ENCODE data around the gene DDX28.
"Not testable (repeated sequence)": the region's sequence is repeated elsewhere in the genome, so short reads cannot be mapped to it uniquely, and the experiment has no call there.

Gene DDX28

GRCh38 chr16:68005786-68006286, 17.2 kb downstream of the DDX28 start:
- in situ Hi-C loops (cut with HindIII; ENCODE audit: low sequenced_read_pairs), result no loop called here
- peak; percentile 19 for DNase-seq (ENCODE audit: low read depth, low spot score)
- H3K4me3 ChIP-seq (ENCODE audit: low read depth, low read length), result no peak overlapping the region
- TF ChIP-seq, protein P1, sequence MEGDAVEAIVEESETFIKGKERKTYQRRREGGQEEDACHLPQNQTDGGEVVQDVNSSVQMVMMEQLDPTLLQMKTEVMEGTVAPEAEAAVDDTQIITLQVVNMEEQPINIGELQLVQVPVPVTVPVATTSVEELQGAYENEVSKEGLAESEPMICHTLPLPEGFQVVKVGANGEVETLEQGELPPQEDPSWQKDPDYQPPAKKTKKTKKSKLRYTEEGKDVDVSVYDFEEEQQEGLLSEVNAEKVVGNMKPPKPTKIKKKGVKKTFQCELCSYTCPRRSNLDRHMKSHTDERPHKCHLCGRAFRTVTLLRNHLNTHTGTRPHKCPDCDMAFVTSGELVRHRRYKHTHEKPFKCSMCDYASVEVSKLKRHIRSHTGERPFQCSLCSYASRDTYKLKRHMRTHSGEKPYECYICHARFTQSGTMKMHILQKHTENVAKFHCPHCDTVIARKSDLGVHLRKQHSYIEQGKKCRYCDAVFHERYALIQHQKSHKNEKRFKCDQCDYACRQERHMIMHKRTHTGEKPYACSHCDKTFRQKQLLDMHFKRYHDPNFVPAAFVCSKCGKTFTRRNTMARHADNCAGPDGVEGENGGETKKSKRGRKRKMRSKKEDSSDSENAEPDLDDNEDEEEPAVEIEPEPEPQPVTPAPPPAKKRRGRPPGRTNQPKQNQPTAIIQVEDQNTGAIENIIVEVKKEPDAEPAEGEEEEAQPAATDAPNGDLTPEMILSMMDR (IDR thresholded peaks at IDR 0.05; ENCODE audit: low read depth, low read length), result no peak

DNA sequence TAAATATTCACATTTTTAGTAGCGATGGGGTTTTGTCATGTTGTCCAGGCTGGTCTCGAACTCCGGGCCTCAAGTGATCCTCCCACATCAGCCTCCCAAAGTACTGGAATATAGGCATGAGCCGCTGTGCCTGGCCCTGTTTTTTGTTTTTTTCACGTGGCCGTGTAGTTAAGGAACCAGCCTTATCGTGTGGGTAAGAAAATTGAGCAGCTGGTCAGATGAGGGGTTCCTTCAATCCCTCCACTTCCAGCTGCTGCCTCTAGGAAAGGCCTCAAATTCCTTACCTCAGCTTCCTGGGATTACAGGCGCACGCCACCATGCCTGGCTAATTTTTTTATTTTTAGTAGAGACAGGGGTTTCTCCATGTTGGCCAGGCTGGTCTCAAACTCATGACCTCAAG, 17.8 kb downstream of the DDX28 start:
- DNase-seq (ENCODE audit: low read depth, low spot score), result no peak
- no peak overlapping the region for H3K4me3 ChIP-seq (ENCODE audit: low read depth, low read length)
- TF ChIP-seq, protein P1 (IDR thresholded peaks at IDR 0.05; ENCODE audit: low read depth, low read length), result no peak
- in situ Hi-C loops (cut with HindIII; ENCODE audit: low sequenced_read_pairs), result no loop called here

GRCh38 chr16:68003031-68003430, 20.0 kb downstream of the DDX28 start:
- no peak for DNase-seq (ENCODE audit: low read depth, low spot score)
- in situ Hi-C loops (cut with HindIII; ENCODE audit: low sequenced_read_pairs), result no loop called here
- no peak overlapping the region for H3K4me3 ChIP-seq (ENCODE audit: low read depth, low read length)
- TF ChIP-seq, protein P1 (IDR thresholded peaks at IDR 0.05; ENCODE audit: low read depth, low read length), result no peak

DNA sequence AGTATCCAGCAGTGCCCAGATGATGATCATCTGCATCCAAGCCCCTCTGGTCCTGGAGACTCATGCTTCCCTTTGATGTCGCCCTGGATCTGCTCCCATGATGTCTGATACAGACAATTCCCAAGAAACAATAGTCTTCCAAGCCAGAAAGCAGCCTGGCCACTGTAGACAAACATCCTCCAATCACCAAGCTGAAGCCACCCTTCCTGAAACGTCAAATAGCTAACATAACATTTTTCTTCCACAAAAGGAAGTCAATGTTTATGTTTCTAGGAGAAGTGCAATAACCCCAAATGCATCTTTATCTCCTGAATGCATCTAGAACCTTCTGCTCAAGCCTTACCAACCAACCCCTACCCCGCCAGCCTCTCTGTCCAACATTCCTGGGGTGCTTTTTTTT, 22.6 kb downstream of the DDX28 start:
- DNase-seq (ENCODE audit: low read depth, low spot score), result no peak
- TF ChIP-seq, protein P1 (IDR thresholded peaks at IDR 0.05; ENCODE audit: low read depth, low read length), result no peak
- no peak overlapping the region for H3K4me3 ChIP-seq (ENCODE audit: low read depth, low read length)
- in situ Hi-C loops (cut with HindIII; ENCODE audit: low sequenced_read_pairs), result no loop called here

DNA sequence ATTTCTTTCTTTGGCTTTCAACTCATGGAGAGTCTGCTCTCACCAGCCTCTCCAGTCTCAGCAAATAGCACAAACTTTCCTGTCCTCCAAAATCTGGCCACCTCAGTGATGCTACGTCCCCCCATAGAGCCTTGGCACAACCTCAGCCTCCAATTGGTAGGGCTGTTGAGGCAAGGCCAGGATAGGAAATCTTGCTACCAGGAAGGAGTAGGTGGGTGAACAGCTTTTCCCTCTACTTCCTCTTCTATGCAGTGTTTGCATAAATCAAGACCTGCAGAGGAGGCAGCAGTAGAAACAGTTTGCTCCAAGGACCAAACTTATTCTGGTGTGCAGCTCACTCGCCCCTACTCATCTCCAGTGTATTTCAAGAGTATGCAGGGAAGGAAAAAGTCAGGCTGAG, 23.0 kb downstream of the DDX28 start:
- in situ Hi-C loops (cut with HindIII; ENCODE audit: low sequenced_read_pairs), result no loop called here
- H3K4me3 ChIP-seq (ENCODE audit: low read depth, low read length), result no peak overlapping the region
- TF ChIP-seq, protein P1 (IDR thresholded peaks at IDR 0.05; ENCODE audit: low read depth, low read length), result no peak
- DNase-seq (ENCODE audit: low read depth, low spot score), result no peak

DNA sequence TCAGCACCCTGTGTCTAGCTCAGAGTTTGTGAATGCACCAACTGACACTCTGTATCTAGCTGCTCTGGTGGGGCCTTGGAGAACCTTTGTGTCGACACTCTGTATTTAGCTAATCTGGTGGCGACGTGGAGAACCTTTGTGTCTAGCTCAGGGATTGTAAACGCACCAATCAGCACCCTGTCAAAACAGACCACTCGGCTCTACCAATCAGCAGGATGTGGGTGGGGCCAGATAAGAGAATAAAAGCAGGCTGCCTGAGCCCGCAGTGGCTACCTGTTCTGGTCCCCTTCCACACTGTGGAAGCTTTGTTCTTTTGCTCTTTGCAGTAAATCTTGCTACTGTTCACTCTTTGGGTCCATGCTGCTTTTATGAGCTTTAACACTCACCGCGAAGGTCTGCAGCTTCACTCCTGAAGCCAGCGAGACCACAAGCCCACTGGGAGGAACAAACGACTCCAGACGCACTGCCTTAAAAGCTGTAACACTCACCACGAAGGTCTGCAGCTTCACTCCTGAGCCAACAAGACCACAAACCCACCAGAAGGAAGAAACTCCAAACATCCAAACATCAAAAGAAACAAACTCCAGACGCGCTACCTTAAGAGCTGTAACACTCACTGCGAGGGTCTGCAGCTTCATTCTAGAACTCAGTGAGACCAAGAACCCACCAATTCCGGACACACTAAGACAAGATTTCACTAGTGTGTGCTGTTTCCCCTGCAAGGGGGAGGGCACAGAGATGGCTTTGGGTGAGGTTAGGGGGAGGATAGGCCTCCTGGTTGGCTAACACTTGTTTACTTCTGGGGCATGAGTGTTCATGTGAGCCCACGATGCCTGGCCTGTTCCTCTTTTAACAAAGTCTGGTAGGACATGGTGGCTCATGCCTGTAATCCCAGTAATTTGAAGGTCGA, 24.0 kb downstream of the DDX28 start, which contains the start of gene DPEP2:
Gene DPEP2 (minus strand): TSS at position 706 of the 910 bp plus-strand sequence. CDS start 6,272 bp downstream, outside the sequence.
- in situ Hi-C loops (cut with HindIII; ENCODE audit: low sequenced_read_pairs); H3K4me3 ChIP-seq (ENCODE audit: low read depth, low read length); DNase-seq (ENCODE audit: low read depth, low spot score): not testable (repeated sequence)

GRCh38 chr16:67998231-67998778, 24.7 kb downstream of the DDX28 start:
- H3K4me3 ChIP-seq (ENCODE audit: low read depth, low read length); in situ Hi-C loops (cut with HindIII; ENCODE audit: low sequenced_read_pairs); DNase-seq (ENCODE audit: low read depth, low spot score): not testable (repeated sequence)
